Measurements from ENCODE around the gene SPRR3.

SPRR3 gene

DNA sequence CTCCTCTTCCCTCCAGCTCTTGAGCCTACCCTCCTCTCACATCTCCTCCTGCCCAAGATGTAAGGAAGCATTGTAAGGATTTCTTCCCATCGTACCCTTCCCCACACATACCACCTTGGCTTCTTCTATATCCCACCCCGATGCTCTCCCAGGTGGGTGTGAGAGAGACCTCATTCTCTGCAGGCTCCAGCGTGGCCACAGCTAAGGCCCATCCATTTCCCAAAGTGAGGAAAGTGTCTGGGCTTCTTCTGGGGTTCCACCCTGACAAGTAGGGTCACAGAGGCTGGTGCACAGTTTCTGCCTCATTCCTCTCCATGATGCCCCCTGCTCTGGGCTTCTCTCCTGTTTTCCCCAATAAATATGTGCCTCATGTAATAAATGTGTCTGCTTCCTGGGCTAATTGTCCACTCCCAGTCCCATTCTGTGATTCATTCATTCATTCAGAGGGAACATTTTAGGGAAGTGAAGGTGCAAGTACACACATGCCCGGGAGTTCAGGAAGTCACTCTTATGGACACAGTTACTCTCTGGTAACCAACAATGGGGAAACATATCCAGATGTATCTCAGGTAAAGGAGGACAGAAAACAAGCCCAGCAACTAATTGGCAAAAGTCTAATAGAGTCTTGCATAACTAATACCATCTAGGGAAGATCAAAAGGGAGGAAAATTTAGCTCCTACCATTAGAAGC is 29.2 kb upstream of the SPRR3 start:
- DNase-seq (ENCODE audit: low spot score in 2 of 2) (no peak), ATAC-seq (no peak)
- no peaks in the 10 kb centered on the region for H3K36me3 Mint-ChIP-seq
- H3K4me3 Mint-ChIP-seq, result no peak overlapping the region
- H3K9me3 Mint-ChIP-seq, result no peaks in the 10 kb centered on the region
- no peak overlapping the region for H3K27ac Mint-ChIP-seq
- H3K4me1 Mint-ChIP-seq, result no peaks in the 10 kb centered on the region

DNA sequence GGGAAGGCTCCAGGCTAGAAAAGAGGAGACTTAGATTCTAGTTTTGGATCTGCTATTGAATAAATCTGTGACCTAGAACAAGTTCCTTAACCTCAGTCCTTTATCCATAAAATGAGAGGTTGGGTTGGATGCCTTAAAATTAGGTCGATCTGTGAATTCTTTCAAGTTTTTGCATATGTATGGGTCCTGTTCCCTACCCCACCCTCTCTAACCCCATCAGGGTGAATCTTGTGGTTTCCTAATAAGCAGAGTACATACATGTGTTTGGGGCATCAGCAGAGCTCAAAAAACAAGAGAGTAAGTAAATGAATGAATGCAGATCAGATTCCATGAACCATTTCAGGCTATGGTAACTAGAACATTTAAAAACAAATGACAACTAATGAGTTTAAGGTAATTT is 24.9 kb upstream of the SPRR3 start:
- Mint-ChIP-seq H3K27ac (no peak overlapping the region), H3K4me1 (no peaks in the 10 kb centered on the region), H3K4me3 (no peak overlapping the region), H3K9me3 (no peaks in the 10 kb centered on the region), H3K36me3 (no peaks in the 10 kb centered on the region)
- DNase-seq (ENCODE audit: low spot score in 2 of 2) (peak in 1 of 2 donors; percentile 2), ATAC-seq (no peak)

- Mint-ChIP-seq H3K4me3 (no peak overlapping the region), H3K36me3 (no peaks in the 10 kb centered on the region), H3K4me1 (no peaks in the 10 kb centered on the region), H3K27ac (no peak overlapping the region), H3K9me3 (no peaks in the 10 kb centered on the region)
- ATAC-seq (no peak), DNase-seq (ENCODE audit: low spot score in 2 of 2) (no peak)
Measured at GRCh38 chr1:152977614-152978013, 23.9 kb upstream of the SPRR3 start.

DNA sequence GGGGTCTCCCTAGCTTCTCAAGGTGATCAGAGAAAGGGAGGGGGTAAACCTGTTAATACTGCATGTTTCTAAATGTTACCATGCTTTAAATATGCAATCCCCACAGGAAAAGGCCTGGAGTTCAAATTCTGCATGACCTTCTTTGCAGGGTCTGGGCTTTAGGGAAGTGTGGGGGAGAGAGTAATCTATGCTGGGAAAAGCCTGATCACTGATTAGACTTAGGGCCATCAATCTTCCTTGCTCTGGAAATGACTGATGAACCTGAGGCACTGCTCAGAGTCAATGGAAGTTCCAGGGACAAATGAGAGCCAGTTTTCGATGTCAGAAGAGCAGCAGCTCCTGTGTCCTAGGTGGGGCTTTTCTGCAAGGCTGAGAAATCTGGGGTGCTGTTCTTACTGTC is 20.9 kb upstream of the SPRR3 start:
- Mint-ChIP-seq H3K4me3 (no peak overlapping the region), H3K36me3 (no peaks in the 10 kb centered on the region), H3K4me1 (no peaks in the 10 kb centered on the region), H3K9me3 (no peaks in the 10 kb centered on the region), H3K27ac (no peak overlapping the region)
- ATAC-seq, result no peak
- no peak for DNase-seq (ENCODE audit: low spot score in 2 of 2)

DNA sequence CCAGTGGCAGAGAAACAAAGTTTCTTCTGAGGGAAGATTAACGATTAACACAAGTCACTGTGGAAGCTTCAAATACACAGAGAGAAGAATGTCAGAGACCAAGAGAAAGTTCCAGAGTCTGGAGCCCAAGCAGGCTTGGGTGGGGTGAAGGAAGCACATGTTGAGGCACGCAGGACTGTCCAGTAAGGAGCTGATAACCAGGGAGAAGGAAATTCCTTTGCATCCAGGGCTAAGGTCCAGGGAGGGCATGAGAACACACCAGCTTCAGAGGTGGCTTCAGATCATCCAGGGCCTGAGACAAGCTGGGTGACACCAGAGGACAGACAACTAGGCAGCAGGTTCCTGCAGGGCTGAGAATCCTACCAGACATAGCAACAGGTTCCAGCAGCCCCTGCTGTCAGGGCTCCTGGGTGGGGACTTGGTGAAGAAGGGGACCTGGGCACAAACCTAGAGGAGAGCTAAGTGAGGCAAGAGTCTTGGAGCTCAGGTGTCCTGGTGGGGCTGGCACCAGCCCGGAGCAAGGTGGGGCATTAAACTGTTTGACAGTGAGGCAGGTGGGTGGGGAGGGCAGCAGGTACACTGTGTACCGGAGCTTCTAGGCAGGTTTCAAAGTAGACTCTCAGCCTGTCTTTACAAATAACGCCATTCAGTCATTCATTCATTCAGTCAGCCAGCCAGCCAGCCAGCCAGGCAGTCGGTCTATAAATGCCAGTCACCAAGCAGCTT is 20.2 kb upstream of the SPRR3 start:
- Mint-ChIP-seq H3K9me3 (no peaks in the 10 kb centered on the region), H3K4me1 (no peaks in the 10 kb centered on the region), H3K27ac (no peak overlapping the region), H3K4me3 (no peak overlapping the region), H3K36me3 (no peaks in the 10 kb centered on the region)
- DNase-seq (ENCODE audit: low spot score in 2 of 2) (no peak), ATAC-seq (peak; percentile 31)

- ATAC-seq, result no peak
- no peak overlapping the region for H3K4me3 Mint-ChIP-seq
- no peaks in the 10 kb centered on the region for H3K36me3 Mint-ChIP-seq
- DNase-seq (ENCODE audit: low spot score in 2 of 2), result no peak
- no peak overlapping the region for H3K27ac Mint-ChIP-seq
- no peaks in the 10 kb centered on the region for H3K4me1 Mint-ChIP-seq
- no peaks in the 10 kb centered on the region for H3K9me3 Mint-ChIP-seq
Measured at GRCh38 chr1:152982076-152982475, 19.5 kb upstream of the SPRR3 start.

- DNase-seq (ENCODE audit: low spot score in 2 of 2) (no peak), ATAC-seq (no peak)
- H3K4me3 Mint-ChIP-seq, result no peak overlapping the region
Measured at GRCh38 chr1:152983234-152983633, 18.3 kb upstream of the SPRR3 start.

GRCh38 chr1:152983743-152984142 is 17.8 kb upstream of the SPRR3 start, which contains the start of gene SPRR1A:
SPRR1A (plus strand) TSS chr1:152984081; CDS start chr1:152985231, 1,150 bp downstream.
- Mint-ChIP-seq H3K36me3 (no peaks in the 10 kb centered on the region), H3K4me3 (no peak within 1 kb of the TSS), H3K9me3 (no peaks in the 10 kb centered on the region), H3K27ac (no peak within 1 kb of the TSS), H3K4me1 (no peaks in the 10 kb centered on the region)
- DNase-seq (ENCODE audit: low spot score in 2 of 2), result no peak
- no peak for ATAC-seq

More at GRCh38 chr1:152983234-152983633, 18.3 kb upstream of the SPRR3 start:
- Mint-ChIP-seq H3K36me3 (no peaks in the 10 kb centered on the region), H3K9me3 (no peaks in the 10 kb centered on the region), H3K4me1 (no peaks in the 10 kb centered on the region), H3K27ac (no peak overlapping the region)

DNA sequence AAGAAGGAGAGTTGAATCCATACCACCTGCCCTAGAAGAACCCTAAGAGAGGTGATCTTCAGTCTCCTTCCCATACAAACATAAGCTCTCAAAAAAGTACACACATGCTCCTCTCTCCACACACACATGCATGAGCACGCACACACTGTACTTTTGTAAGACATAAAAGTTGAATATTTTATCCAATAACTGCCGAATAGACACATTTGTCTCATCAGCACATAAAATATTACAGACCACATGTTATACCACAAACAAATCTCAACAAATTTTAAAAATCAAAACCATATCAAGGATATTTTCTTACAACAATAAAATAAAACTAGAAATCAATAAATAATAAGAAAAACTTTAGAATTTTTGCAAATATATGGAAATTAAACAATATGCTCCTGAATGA is 15.0 kb upstream of the SPRR3 start:
- no peak for DNase-seq (ENCODE audit: low spot score in 2 of 2)
- ATAC-seq, result no peak
- H3K27ac Mint-ChIP-seq, result no peak overlapping the region
- H3K36me3 Mint-ChIP-seq, result no peaks in the 10 kb centered on the region
- no peaks in the 10 kb centered on the region for H3K4me1 Mint-ChIP-seq
- H3K9me3 Mint-ChIP-seq, result no peaks in the 10 kb centered on the region
- H3K4me3 Mint-ChIP-seq, result no peak overlapping the region

GRCh38 chr1:152993186-152993585 is 8.4 kb upstream of the SPRR3 start:
- no peak for ATAC-seq
- DNase-seq (ENCODE audit: low spot score in 2 of 2), result no peak
- Mint-ChIP-seq H3K36me3 (no peaks in the 10 kb centered on the region), H3K4me1 (no peaks in the 10 kb centered on the region), H3K4me3 (no peak overlapping the region), H3K9me3 (peaks cover 3% of the 10 kb centered on the region), H3K27ac (no peak overlapping the region)

DNA sequence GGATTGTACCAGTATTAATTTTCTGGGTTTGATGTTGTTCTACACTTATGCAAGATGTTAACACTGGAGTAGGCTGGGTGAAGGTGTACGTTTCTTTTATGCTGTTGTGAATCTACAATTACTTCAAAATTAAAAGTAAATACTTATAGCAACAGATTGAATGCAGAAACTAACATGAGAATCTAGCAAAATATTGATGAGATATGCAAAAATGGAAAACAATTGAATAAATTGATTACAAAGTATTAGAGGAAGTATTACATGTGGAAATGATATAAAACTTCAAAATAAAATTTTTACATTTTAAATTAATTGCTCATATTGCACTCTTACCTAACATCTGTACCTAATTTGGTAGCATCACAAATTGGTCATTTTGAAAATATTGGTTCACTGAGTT is 5.7 kb upstream of the SPRR3 start:
- Mint-ChIP-seq H3K27ac (no peak overlapping the region), H3K4me3 (no peak overlapping the region), H3K9me3 (peaks cover 3% of the 10 kb centered on the region), H3K36me3 (no peaks in the 10 kb centered on the region), H3K4me1 (no peaks in the 10 kb centered on the region)
- DNase-seq (ENCODE audit: low spot score in 2 of 2) (no peak), ATAC-seq (no peak)

DNA sequence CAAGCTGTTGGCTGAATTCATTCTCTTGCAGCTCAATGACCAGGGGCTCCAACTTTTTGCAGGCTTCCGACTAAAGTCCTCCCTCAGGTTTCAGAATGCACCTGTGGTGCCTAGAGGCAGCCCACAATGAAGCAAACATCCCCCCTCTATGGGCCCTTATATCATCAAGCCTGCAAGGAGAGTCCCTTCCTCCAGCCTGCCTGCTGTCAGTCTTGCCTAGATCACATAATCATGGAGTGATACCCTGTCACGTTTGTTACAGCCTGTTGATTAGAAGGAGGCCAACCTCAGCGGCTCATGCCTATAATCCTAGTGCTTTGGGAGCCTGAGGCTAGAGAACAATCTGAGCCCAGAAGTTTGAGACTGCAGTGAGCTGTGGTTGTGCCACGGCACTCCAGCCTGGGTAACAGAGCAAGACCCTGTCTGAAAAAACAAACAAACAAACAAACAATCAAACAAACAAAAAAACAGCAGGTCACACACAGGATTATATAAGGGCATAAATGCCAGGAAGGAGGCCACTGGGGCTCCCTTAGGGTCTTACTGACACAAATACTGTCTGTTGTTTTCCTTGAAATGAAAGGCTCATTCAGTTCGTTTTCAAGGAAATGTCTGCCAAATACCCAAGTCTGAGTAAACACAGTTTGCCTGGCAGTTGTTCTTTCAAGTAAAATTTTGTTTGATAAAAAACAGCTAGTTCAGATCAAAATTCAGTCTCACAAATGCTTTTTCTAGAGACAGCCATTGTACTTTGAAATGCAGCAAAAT is 4.7 kb upstream of the SPRR3 start:
- Mint-ChIP-seq H3K4me1 (no peaks in the 10 kb centered on the region), H3K4me3 (no peak overlapping the region), H3K27ac (no peak overlapping the region), H3K36me3 (no peaks in the 10 kb centered on the region), H3K9me3 (peaks cover 3% of the 10 kb centered on the region)
- DNase-seq (ENCODE audit: low spot score in 2 of 2), result no peak
- ATAC-seq, result no peak

GRCh38 chr1:152997901-152998300 is 3.6 kb upstream of the SPRR3 start:
- no peak overlapping the region for H3K4me3 Mint-ChIP-seq
- H3K27ac Mint-ChIP-seq, result no peak overlapping the region
- H3K9me3 Mint-ChIP-seq, result peaks cover 3% of the 10 kb centered on the region
- no peaks in the 10 kb centered on the region for H3K4me1 Mint-ChIP-seq
- H3K36me3 Mint-ChIP-seq, result no peaks in the 10 kb centered on the region
- DNase-seq (ENCODE audit: low spot score in 2 of 2) (no peak), ATAC-seq (no peak)

- Mint-ChIP-seq H3K9me3 (peaks cover 3% of the 10 kb centered on the region), H3K36me3 (no peaks in the 10 kb centered on the region), H3K4me1 (no peaks in the 10 kb centered on the region), H3K27ac (no peak overlapping the region), H3K4me3 (no peak overlapping the region)
- DNase-seq (ENCODE audit: low spot score in 2 of 2) (no peak), ATAC-seq (no peak)
Measured at GRCh38 chr1:152998476-152998875, 3.1 kb upstream of the SPRR3 start.

- Mint-ChIP-seq H3K27ac (no peak overlapping the region), H3K9me3 (peaks cover 3% of the 10 kb centered on the region), H3K4me1 (no peaks in the 10 kb centered on the region), H3K4me3 (no peak overlapping the region), H3K36me3 (no peaks in the 10 kb centered on the region)
- DNase-seq (ENCODE audit: low spot score in 2 of 2) (no peak), ATAC-seq (no peak)
Measured at GRCh38 chr1:152999818-153000217, 1.7 kb upstream of the SPRR3 start.

- no peak for DNase-seq (ENCODE audit: low spot score in 2 of 2)
- no peaks in the 10 kb centered on the region for H3K36me3 Mint-ChIP-seq
- no peak overlapping the region for H3K4me3 Mint-ChIP-seq
- ATAC-seq, result no peak
- peaks cover 2% of the 10 kb centered on the region for H3K9me3 Mint-ChIP-seq
- no peak overlapping the region for H3K27ac Mint-ChIP-seq
- H3K4me1 Mint-ChIP-seq, result no peaks in the 10 kb centered on the region
Measured at GRCh38 chr1:153000294-153000693, 1.3 kb upstream of the SPRR3 start.
